WTC11 (cell line): ENCODE measurements around the gene GFOD1.

Experiments
- CTCF ChIP-seq: fragments of 200-600 bp; IDR thresholded peaks from 2 replicates; pipeline ENCODE4 v1.8.0; 2022; ENCODE audit warnings: antibody characterized with exemption
- EMX1 ChIP-seq: fragments of 250-450 bp; sonication (Bioruptor Pico); IDR thresholded peaks from 2 replicates; pipeline ENCODE4 v1.8.0; 2021; ENCODE audit warnings: mild to moderate bottlenecking
- FOXP1 ChIP-seq: sonication (generic); formaldehyde crosslinking; IDR thresholded peaks from 2 replicates; pipeline ENCODE4 v1.8.0; 2022; ENCODE audit warnings: missing genetic modification reagents, mild to moderate bottlenecking, moderate library complexity, borderline replicate concordance
- IRF2 ChIP-seq: sonication (generic); formaldehyde crosslinking; IDR thresholded peaks from 2 replicates; pipeline ENCODE4 v1.8.0; 2022; ENCODE audit warnings: low read depth, missing genetic modification reagents, borderline replicate concordance
- JUN ChIP-seq: sonication (generic); formaldehyde crosslinking; IDR thresholded peaks from 2 replicates; pipeline ENCODE4 v1.8.0; 2023; ENCODE audit warnings: mild to moderate bottlenecking, missing genetic modification reagents
- NFE2L1 ChIP-seq: sonication (generic); formaldehyde crosslinking; IDR thresholded peaks from 2 replicates; pipeline ENCODE4 v1.8.1; 2023; ENCODE audit warnings: missing genetic modification reagents
- NFYB ChIP-seq: sonication (generic); formaldehyde crosslinking; conservative IDR thresholded peaks from 2 replicates; pipeline ENCODE4 v1.8.0; 2022; ENCODE audit warnings: low read depth, missing genetic modification reagents
- SP1 ChIP-seq: sonication (generic); formaldehyde crosslinking; conservative IDR thresholded peaks from 2 replicates; pipeline ENCODE4 v1.8.1; 2022; ENCODE audit warnings: missing genetic modification reagents

GRCh38 chr6:13358511-13358910 is 128.9 kb downstream of the GFOD1 start:
- TF ChIP-seq SP1 (no peak), JUN (no peak), NFE2L1 (CRISPR knock-in tag) (no peak), IRF2 (no peak), NFYB (no peak), FOXP1 (CRISPR knock-in tag) (no peak), CTCF (no peak), EMX1 (no peak)
